Measurements from ENCODE around the gene KMO.
A peak's percentile ranks its signal among the peaks of the same experiment; 100 is the strongest.

KMO gene

GRCh38 chr1:241611063-241611462 lies 78.9 kb downstream of the KMO start:
- Histone ChIP-seq H3K4me3 (replicated peaks; ENCODE audit: insufficient read depth, low read length) (no peak overlapping the region), H3K27me3 (ENCODE audit: insufficient read depth, poor library complexity, severe bottlenecking) (no peaks in the 10 kb centered on the region), H3K27ac (replicated peaks) (no peak overlapping the region)
- TF ChIP-seq REST (IDR thresholded peaks at IDR 0.05; ENCODE audit: insufficient replicate concordance, low read depth) (no peak), CTCF (IDR thresholded peaks at IDR 0.05; ENCODE audit: insufficient read depth, low read length) (peak; percentile 28)
- peak in 1 of 2 experiments; percentile 44 for DNase-seq (ENCODE audit: low read depth in 1 of 2, low spot score in 1 of 2)

GRCh38 chr1:241611736-241612135 lies 79.6 kb downstream of the KMO start:
- no peak for DNase-seq (ENCODE audit: low read depth in 1 of 2, low spot score in 1 of 2)
- no peak overlapping the region for H3K4me3 ChIP-seq (replicated peaks; ENCODE audit: insufficient read depth, low read length)
- no peaks in the 10 kb centered on the region for H3K27me3 ChIP-seq (ENCODE audit: insufficient read depth, poor library complexity, severe bottlenecking)
- TF ChIP-seq CTCF (IDR thresholded peaks at IDR 0.05; ENCODE audit: insufficient read depth, low read length) (no peak), POLR2AphosphoS5 (IDR thresholded peaks at IDR 0.05; ENCODE audit: low read depth) (no peak)
- no peak overlapping the region for H3K27ac ChIP-seq (replicated peaks)

GRCh38 chr1:241612533-241613477 lies 80.6 kb downstream of the KMO start:
- no peak for TF ChIP-seq SPI1 (IDR thresholded peaks at IDR 0.05; ENCODE audit: borderline replicate concordance, low read depth)
- TF ChIP-seq POLR2AphosphoS5 (IDR thresholded peaks at IDR 0.05; ENCODE audit: low read depth), result no peak
- no peak for TF ChIP-seq GABPA (IDR thresholded peaks at IDR 0.05; ENCODE audit: low read depth)
- no peak for TF ChIP-seq CTCF (IDR thresholded peaks at IDR 0.05; ENCODE audit: insufficient read depth, low read length)
- TF ChIP-seq REST (IDR thresholded peaks at IDR 0.05; ENCODE audit: insufficient replicate concordance, low read depth), result no peak
- H3K4me3 ChIP-seq (replicated peaks; ENCODE audit: insufficient read depth, low read length), result no peak overlapping the region
- no peak for DNase-seq (ENCODE audit: low read depth in 1 of 2, low spot score in 1 of 2)
- no peak overlapping the region for H3K27ac ChIP-seq (replicated peaks)
- no peaks in the 10 kb centered on the region for H3K27me3 ChIP-seq (ENCODE audit: insufficient read depth, poor library complexity, severe bottlenecking)

GRCh38 chr1:241614144-241614543 lies 82.0 kb downstream of the KMO start:
- Histone ChIP-seq H3K27me3 (ENCODE audit: insufficient read depth, poor library complexity, severe bottlenecking) (no peaks in the 10 kb centered on the region), H3K27ac (replicated peaks) (no peak overlapping the region), H3K4me3 (replicated peaks; ENCODE audit: insufficient read depth, low read length) (no peak overlapping the region)
- TF ChIP-seq SPI1 (IDR thresholded peaks at IDR 0.05; ENCODE audit: borderline replicate concordance, low read depth) (no peak), POLR2AphosphoS5 (IDR thresholded peaks at IDR 0.05; ENCODE audit: low read depth) (no peak), REST (IDR thresholded peaks at IDR 0.05; ENCODE audit: insufficient replicate concordance, low read depth) (no peak), CTCF (IDR thresholded peaks at IDR 0.05; ENCODE audit: insufficient read depth, low read length) (no peak), GABPA (IDR thresholded peaks at IDR 0.05; ENCODE audit: low read depth) (no peak)
- DNase-seq (ENCODE audit: low read depth in 1 of 2, low spot score in 1 of 2), result no peak
